HepG2 (cell line): ENCODE measurements around the gene IFNA16. TPM values are rescaled to one million over a fixed set of nuclear protein-coding genes. Genes with fewer than 3 reads are reported as not detected.
A peak's percentile ranks its signal among the peaks of the same experiment; 100 is the strongest.
"Not testable (repeated sequence)": the region's sequence is repeated elsewhere in the genome, so short reads cannot be mapped to it uniquely, and the experiment has no call there.

ENCODE experiments used
- ATAC-seq: fragments of 200-7000 bp; cut with Tn5 transposase; 3 replicates; pipeline ENCODE4 v1.9.1; 2020; ENCODE audit warnings: mild to moderate bottlenecking, moderate library complexity
- BruUV-seq: library from RNA; stranded (reverse); fragments of 400-500 nt; replicated peaks from 2 replicates; lab custom pipeline; 2021; lab: Mats Ljungman, UMichigan
- CTCF ChIA-PET: fragments of 300-600 bp; formaldehyde crosslinking; extraction: SDS; loops from one replicate; lab custom pipeline; 2021; ENCODE audit warnings: low total read pairs, inconsistent platforms, low intra/inter-chr PET ratio; lab: Yijun Ruan, JAX
- POLR2A ChIA-PET: fragments of 350-600 bp; sonication (Branson Sonifier 250); formaldehyde crosslinking; loops from one replicate; lab custom pipeline; 2020; ENCODE audit warnings: antibody characterized with exemption, inconsistent platforms; lab: Yijun Ruan, JAX
- DNase-seq: peaks from one replicate; pipeline ENCODE4 v3.0.0-alpha.2; 2015; ENCODE audit warnings: low spot score
- FAIRE-seq: peaks from 3 replicates; lab custom pipeline; 2011; peaks lifted over from hg19 to GRCh38; lab: Jason Lieb, UNC
- H2AFZ ChIP-seq: one replicate; pipeline ENCODE4 v1.6.1; 2011; ENCODE audit warnings: low read length, inconsistent platforms
- H3K27ac ChIP-seq: fragments of 300-600 bp; 3 replicates; pipeline ENCODE4 v1.8.0; 2011; ENCODE audit warnings: mixed run types, mild to moderate bottlenecking, mixed read lengths, low read length, inconsistent platforms; ENCODE audit not compliant: insufficient read depth; ENCODE audit errors: extremely low read length
- H3K27me3 ChIP-seq, 2 experiments: fragments of 200-600 bp in 1 of 2; 2 replicates in 1 of 2; 3 replicates in 1 of 2; pipeline versions ENCODE4 v1.6.0 to v1.8.0; 2011; ENCODE audit warnings: low read length in 2 of 2, mild to moderate bottlenecking in 2 of 2, moderate library complexity in 2 of 2, inconsistent platforms in 1 of 2; ENCODE audit not compliant: insufficient read depth in 2 of 2, control insufficient read depth in 1 of 2
- H3K36me3 ChIP-seq, 2 experiments: fragments of 200-600 bp in 1 of 2; replicated peaks in 1 of 2; 2 replicates in 1 of 2; 3 replicates in 1 of 2; pipeline versions ENCODE4 v1.5.1 to v1.8.0; 2011; ENCODE audit warnings: low read length in 2 of 2, inconsistent platforms in 1 of 2; ENCODE audit not compliant: insufficient read depth in 2 of 2, control insufficient read depth in 1 of 2
- H3K4me1 ChIP-seq: 2 replicates; pipeline ENCODE4 v1.5.1; 2012; ENCODE audit warnings: low read length, inconsistent platforms; ENCODE audit not compliant: insufficient read depth
- H3K4me2 ChIP-seq: 2 replicates; pipeline ENCODE4 v1.6.0; 2011; ENCODE audit warnings: low read depth, low read length, inconsistent platforms
- H3K4me3 ChIP-seq, 3 experiments: fragments of 200-600 bp in 1 of 3; sonication (generic), shearing (Covaris generic) in 1 of 3; replicated peaks in 1 of 3; 2 replicates each; pipeline ENCODE4 v1.5.1; 2011 to 2016; ENCODE audit warnings: low read length in 3 of 3, inconsistent platforms in 2 of 3, low read depth in 2 of 3, mild to moderate bottlenecking in 2 of 3, control low read depth in 1 of 3, mixed read lengths in 1 of 3; ENCODE audit not compliant: insufficient read depth in 1 of 3
- H3K79me2 ChIP-seq: one replicate; pipeline ENCODE4 v1.6.1; 2011; ENCODE audit warnings: low read length, inconsistent platforms; ENCODE audit not compliant: insufficient read depth
- H3K9ac ChIP-seq: 2 replicates; pipeline ENCODE4 v1.6.0; 2011; ENCODE audit warnings: mild to moderate bottlenecking, low read depth, low read length, inconsistent platforms; ENCODE audit not compliant: insufficient read depth
- H3K9me3 ChIP-seq: 2 replicates; pipeline ENCODE4 v1.5.1; 2012; ENCODE audit warnings: mild to moderate bottlenecking, low read length
- H4K20me1 ChIP-seq: 2 replicates; pipeline ENCODE4 v1.6.0; 2011; ENCODE audit warnings: inconsistent platforms, mild to moderate bottlenecking, low read length, moderate library complexity; ENCODE audit not compliant: insufficient read depth
- STAG1 ChIP-seq: sonication (generic); formaldehyde crosslinking; IDR thresholded peaks from 2 replicates; pipeline ENCODE4 v1.4.0; 2020; ENCODE audit warnings: missing genetic modification reagents
- WGBS: methylation state at CpG from one replicate; pipeline ENCODE4 v1.1.6; 2017; ENCODE audit warnings: low lambda C conversion rate; 5-methylcytosine and 5-hydroxymethylcytosine counted together
- in situ Hi-C: cut with HindIII; loops from 2 replicates; pipeline ENCODE4 v1.10.0; 2017; ENCODE audit warnings: low pct_unique_long_range_greater_than_20kb; ENCODE audit not compliant: extremely low pct_ligation_motif_present
- intact Hi-C: fragments of 100-400 bp; cut with micrococcal nuclease; formaldehyde crosslinking; loops from one replicate; pipeline ENCODE4 v1.10.0; 2022; ENCODE audit not compliant: unreplicated experiment
- polyA plus RNA-seq, 8 experiments: library from polyadenylated mRNA; depleted of rRNA in 3 of 8; stranded (reverse) in 7 of 8; unstranded in 1 of 8; fragments of >200 nt; fragmentation: Illumina TruSeq in 4 of 8; extraction: Trizol in 4 of 8; gene quantifications; 2 replicates each; pipeline versions ENCODE4 v1.2.1 to v1.2.3, GENCODE V29; 2011 to 2016; ENCODE audit warnings: low read depth in 4 of 8, missing spikeins in 1 of 8, mixed read lengths in 1 of 8; ENCODE audit not compliant: insufficient read depth in 1 of 8
- total RNA-seq, 5 experiments: library from RNA; depleted of rRNA; stranded (reverse); fragments of >200 nt; fragmentation: Illumina TruSeq; extraction: Trizol; gene quantifications; 2 replicates each; pipeline ENCODE4 v1.2.3, GENCODE V29; 2016; ENCODE audit warnings: low read depth in 1 of 5
- TF ChIP-seq, protein P1 (sequence below): sonication (generic); formaldehyde crosslinking; IDR thresholded peaks from 2 replicates; pipeline ENCODE4 v1.5.0; 2020; ENCODE audit warnings: mild to moderate bottlenecking, missing genetic modification reagents, moderate library complexity

The IFNA16 gene
- total and polyA plus RNA-seq, 2 of the 13 experiments (the other 11 are each of a cell fraction or from before 2014, with no cell fraction given), result not detected

DNA sequence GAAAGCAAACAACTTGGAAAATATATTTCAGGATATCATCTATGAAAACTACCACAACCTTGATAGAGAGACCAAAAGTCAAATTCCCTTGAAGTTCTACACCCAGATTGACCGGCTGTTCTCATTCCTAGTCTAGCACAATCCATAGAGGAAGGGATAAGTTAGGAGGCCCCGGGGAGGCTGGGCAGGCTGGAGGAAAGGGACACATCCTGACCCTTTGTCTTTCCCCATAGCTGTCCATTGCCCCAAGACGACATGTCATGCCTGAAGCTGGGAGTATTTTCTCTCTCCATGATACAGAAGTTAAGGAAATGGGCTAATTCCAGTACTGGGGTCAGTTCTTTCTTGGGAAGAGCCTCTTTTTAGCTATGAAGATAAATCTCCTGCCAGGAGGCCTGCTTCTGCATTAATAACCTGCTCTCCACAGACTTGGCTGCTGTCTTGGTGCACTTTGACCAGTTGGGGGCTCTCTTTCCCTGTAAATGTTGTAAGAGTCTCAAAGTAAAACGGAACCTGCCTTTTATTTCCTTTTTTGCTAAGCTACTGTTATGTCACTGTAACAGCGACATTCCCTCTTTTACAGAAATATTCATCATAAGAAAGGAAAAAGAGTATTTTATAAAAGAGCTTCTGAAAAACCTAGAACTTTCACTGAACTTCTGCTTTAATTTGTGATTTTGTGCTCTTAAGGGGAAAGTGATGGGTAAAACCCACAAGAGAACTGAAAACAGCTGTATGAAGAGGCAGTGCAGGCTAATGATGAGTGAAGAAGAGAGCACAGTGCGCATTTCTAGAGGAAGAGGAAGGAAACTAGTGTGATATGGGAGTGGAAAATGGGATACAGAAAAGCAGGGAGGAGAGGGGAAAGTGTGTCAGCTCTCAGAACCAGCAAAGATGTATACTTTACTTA lies 22.0 kb downstream of the IFNA16 start:
- BruUV-seq, H4K20me1 ChIP-seq, H3K4me1 ChIP-seq, H3K36me3 ChIP-seq, H3K27me3 ChIP-seq, H3K27ac ChIP-seq, H3K4me2 ChIP-seq, H2AFZ ChIP-seq, H3K79me2 ChIP-seq, H3K4me3 ChIP-seq, H3K9me3 ChIP-seq, POLR2A ChIA-PET, H3K9ac ChIP-seq: not testable (repeated sequence)
- CTCF ChIA-PET, result interaction anchor here (0.7 kb wide), 1 partner anchor 594 kb away, joined by 3 read pairs; no protein-coding TSS in a partner anchor
- peak; percentile 92 for ATAC-seq
- in situ Hi-C loops (loop anchor here (25.0 kb wide), 1 partner anchor 592 kb away; no protein-coding TSS in a partner anchor), intact Hi-C loops (loop anchor here (2.0 kb wide), 1 partner anchor 594 kb away; no protein-coding TSS in a partner anchor)
- TF ChIP-seq, protein P1, sequence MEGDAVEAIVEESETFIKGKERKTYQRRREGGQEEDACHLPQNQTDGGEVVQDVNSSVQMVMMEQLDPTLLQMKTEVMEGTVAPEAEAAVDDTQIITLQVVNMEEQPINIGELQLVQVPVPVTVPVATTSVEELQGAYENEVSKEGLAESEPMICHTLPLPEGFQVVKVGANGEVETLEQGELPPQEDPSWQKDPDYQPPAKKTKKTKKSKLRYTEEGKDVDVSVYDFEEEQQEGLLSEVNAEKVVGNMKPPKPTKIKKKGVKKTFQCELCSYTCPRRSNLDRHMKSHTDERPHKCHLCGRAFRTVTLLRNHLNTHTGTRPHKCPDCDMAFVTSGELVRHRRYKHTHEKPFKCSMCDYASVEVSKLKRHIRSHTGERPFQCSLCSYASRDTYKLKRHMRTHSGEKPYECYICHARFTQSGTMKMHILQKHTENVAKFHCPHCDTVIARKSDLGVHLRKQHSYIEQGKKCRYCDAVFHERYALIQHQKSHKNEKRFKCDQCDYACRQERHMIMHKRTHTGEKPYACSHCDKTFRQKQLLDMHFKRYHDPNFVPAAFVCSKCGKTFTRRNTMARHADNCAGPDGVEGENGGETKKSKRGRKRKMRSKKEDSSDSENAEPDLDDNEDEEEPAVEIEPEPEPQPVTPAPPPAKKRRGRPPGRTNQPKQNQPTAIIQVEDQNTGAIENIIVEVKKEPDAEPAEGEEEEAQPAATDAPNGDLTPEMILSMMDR (CRISPR knock-in tag), result peak; percentile 56
- TF ChIP-seq STAG1, result peak; percentile 35
- DNase-seq, result peak; percentile 6
- FAIRE-seq, result peak; percentile 74
- 16% methylated on average over 5 of the region's 6 CpGs for WGBS

DNA sequence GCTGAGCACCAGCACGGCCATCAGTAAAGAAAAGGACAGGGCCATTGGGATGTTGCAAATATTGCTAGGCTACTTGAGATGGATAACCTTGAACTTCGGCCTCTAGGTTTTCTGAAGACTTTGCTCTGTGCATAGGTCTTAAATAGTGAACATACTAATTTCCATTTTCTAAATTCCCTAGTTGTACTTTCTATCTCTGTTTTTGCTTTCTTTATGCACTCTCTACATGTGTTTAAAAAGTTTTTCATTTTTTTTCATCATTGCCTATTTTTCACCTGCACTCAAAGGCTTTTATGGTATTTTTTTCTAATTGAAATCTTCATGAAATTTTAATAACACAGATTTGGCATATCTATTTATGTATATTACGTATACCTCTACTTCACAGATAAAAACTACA lies 29.6 kb downstream of the IFNA16 start, which contains the start of gene IFNA4:
Gene IFNA4, minus strand, starts transcription at position 101 of the 400 bp plus-strand sequence. Its CDS starts 56 bp downstream, at position 45.
- in situ Hi-C loops, result loop anchor here (25.0 kb wide), 1 partner anchor 600 kb away; no protein-coding TSS in a partner anchor
- DNase-seq, BruUV-seq, H3K9ac ChIP-seq, H2AFZ ChIP-seq, FAIRE-seq, H4K20me1 ChIP-seq, H3K4me3 ChIP-seq, H3K79me2 ChIP-seq, H3K27ac ChIP-seq, ATAC-seq, POLR2A ChIA-PET, H3K36me3 ChIP-seq, H3K4me2 ChIP-seq, H3K9me3 ChIP-seq, H3K4me1 ChIP-seq, H3K27me3 ChIP-seq, CTCF ChIA-PET, intact Hi-C loops: not testable (repeated sequence)
- 6% methylated on average over 2 of the region's 3 CpGs for WGBS
